Osteoblast (primary cell): ENCODE data around the gene STRBP. TPM values are rescaled to one million over a fixed set of nuclear protein-coding genes. Genes with fewer than 3 reads are reported as not detected.

ENCODE experiments used
- DNase-seq: peaks from one replicate; pipeline ENCODE4 v3.0.0; 2011; ENCODE audit warnings: low spot score, mixed read lengths; ENCODE audit not compliant: insufficient read length; ENCODE audit errors: missing footprints
- H2AFZ ChIP-seq: 2 replicates; pipeline ENCODE4 v1.6.0; 2011; ENCODE audit warnings: mild to moderate bottlenecking, low read length
- H3K27ac ChIP-seq: 2 replicates; pipeline ENCODE4 v1.5.1; 2011; ENCODE audit warnings: mild to moderate bottlenecking, low read depth, low read length, moderate library complexity
- H3K27me3 ChIP-seq: 2 replicates; pipeline ENCODE4 v1.6.0; 2012; ENCODE audit warnings: mild to moderate bottlenecking, control low read depth, inconsistent platforms, low read length, moderate library complexity; ENCODE audit not compliant: insufficient read depth
- H3K36me3 ChIP-seq: 2 replicates; pipeline ENCODE4 v1.5.1; 2011; ENCODE audit warnings: mild to moderate bottlenecking, low read length, control low read depth, moderate library complexity; ENCODE audit not compliant: insufficient read depth
- H3K4me1 ChIP-seq: 2 replicates; pipeline ENCODE4 v1.5.1; 2011; ENCODE audit warnings: mild to moderate bottlenecking, low read length, control low read depth, moderate library complexity; ENCODE audit not compliant: insufficient read depth
- H3K4me2 ChIP-seq: 2 replicates; pipeline ENCODE4 v1.6.0; 2011; ENCODE audit warnings: mild to moderate bottlenecking, low read length; ENCODE audit not compliant: insufficient read depth
- H3K4me3 ChIP-seq: fragments of 200-600 bp; sonication (generic); 3 replicates; pipeline ENCODE4 v1.5.1; 2012; ENCODE audit warnings: mild to moderate bottlenecking, low read length, inconsistent platforms; ENCODE audit not compliant: insufficient read depth
- H3K79me2 ChIP-seq: 2 replicates; pipeline ENCODE4 v1.6.0; 2012; ENCODE audit warnings: mild to moderate bottlenecking, low read length, control low read depth, inconsistent platforms; ENCODE audit not compliant: insufficient read depth
- H3K9me3 ChIP-seq: 2 replicates; pipeline ENCODE4 v1.5.1; 2011; ENCODE audit warnings: low read depth, low read length, control low read depth
- H4K20me1 ChIP-seq: 2 replicates; pipeline ENCODE4 v1.6.0; 2012; ENCODE audit warnings: mild to moderate bottlenecking, low read length, control low read depth; ENCODE audit not compliant: insufficient read depth
- CTCF ChIP-seq: IDR thresholded peaks from 2 replicates; pipeline ENCODE4 v1.5.1; 2011; ENCODE audit warnings: mild to moderate bottlenecking, low read depth, low read length, moderate library complexity; ENCODE audit errors: extremely low read depth
- total RNA-seq: library from RNA; depleted of rRNA; stranded (reverse); fragments of >200 nt; gene quantifications from 2 replicates; pipeline ENCODE4 v1.2.3, GENCODE V29; 2012

The STRBP gene
- total RNA-seq, 1 donor, result 2.9 TPM

- no peak for DNase-seq
- Histone ChIP-seq H3K79me2 (no peaks in the 10 kb centered on the region), H3K27me3 (peaks cover 5% of the 10 kb centered on the region), H2AFZ (no peak overlapping the region), H4K20me1 (no peaks in the 10 kb centered on the region), H3K36me3 (no peaks in the 10 kb centered on the region), H3K4me2 (no peak overlapping the region), H3K9me3 (no peaks in the 10 kb centered on the region), H3K27ac (no peak overlapping the region), H3K4me3 (no peak overlapping the region), H3K4me1 (no peaks in the 10 kb centered on the region)
- TF ChIP-seq CTCF, result no peak
Measured at GRCh38 chr9:123255718-123256117, 12.7 kb downstream of the STRBP start.

GRCh38 chr9:123253204-123253603 is 15.2 kb downstream of the STRBP start:
- no peaks in the 10 kb centered on the region for H3K27me3 ChIP-seq
- TF ChIP-seq CTCF, result no peak
- no peaks in the 10 kb centered on the region for H3K79me2 ChIP-seq
- H3K4me2 ChIP-seq, result no peak overlapping the region
- no peak overlapping the region for H2AFZ ChIP-seq
- no peaks in the 10 kb centered on the region for H4K20me1 ChIP-seq
- H3K27ac ChIP-seq, result no peak overlapping the region
- H3K36me3 ChIP-seq, result no peaks in the 10 kb centered on the region
- no peaks in the 10 kb centered on the region for H3K4me1 ChIP-seq
- H3K9me3 ChIP-seq, result no peaks in the 10 kb centered on the region
- no peak overlapping the region for H3K4me3 ChIP-seq
- no peak for DNase-seq

- no peaks in the 10 kb centered on the region for H3K9me3 ChIP-seq
- no peak overlapping the region for H3K4me2 ChIP-seq
- no peaks in the 10 kb centered on the region for H3K36me3 ChIP-seq
- H3K27me3 ChIP-seq, result no peaks in the 10 kb centered on the region
- H2AFZ ChIP-seq, result no peak overlapping the region
- H3K27ac ChIP-seq, result no peak overlapping the region
- no peak for DNase-seq
- H3K4me3 ChIP-seq, result no peak overlapping the region
- H4K20me1 ChIP-seq, result no peaks in the 10 kb centered on the region
- TF ChIP-seq CTCF, result no peak
- H3K79me2 ChIP-seq, result no peaks in the 10 kb centered on the region
- H3K4me1 ChIP-seq, result no peaks in the 10 kb centered on the region
Measured at GRCh38 chr9:123251741-123252140, 16.6 kb downstream of the STRBP start.

- no peak overlapping the region for H3K4me3 ChIP-seq
- TF ChIP-seq CTCF, result no peak
- DNase-seq, result no peak
- no peaks in the 10 kb centered on the region for H3K4me1 ChIP-seq
- no peak overlapping the region for H2AFZ ChIP-seq
- H3K79me2 ChIP-seq, result no peaks in the 10 kb centered on the region
- H3K9me3 ChIP-seq, result no peaks in the 10 kb centered on the region
- no peak overlapping the region for H3K27ac ChIP-seq
- no peaks in the 10 kb centered on the region for H4K20me1 ChIP-seq
- no peaks in the 10 kb centered on the region for H3K36me3 ChIP-seq
- H3K27me3 ChIP-seq, result no peaks in the 10 kb centered on the region
- H3K4me2 ChIP-seq, result no peak overlapping the region
Measured at GRCh38 chr9:123251324-123251723, 17.1 kb downstream of the STRBP start.
